ENCODE data around the gene GLS.

- TF ChIP-seq CTCF (conservative IDR thresholded peaks at IDR 0.05 in 1 of 2, IDR thresholded peaks at IDR 0.05 in 1 of 2; ENCODE audit: extremely low read depth in 1 of 2, insufficient read depth in 1 of 2, low read depth in 1 of 2, low read length in 2 of 2) (no peak), EZH2 (IDR thresholded peaks at IDR 0.05; ENCODE audit: borderline replicate concordance, low read length) (no peak)
These were observed 83.7 kb downstream of the GLS start for GRCh38 chr2:190964170-190964795.
